HG03039 (cell line): ENCODE results near the gene H6PD.

ENCODE experiments used
- ATAC-seq: cut with Tn5 transposase; IDR thresholded peaks from one replicate; pipeline ENCODE4 v1.9.1; 2021; ENCODE audit warnings: mild to moderate bottlenecking, moderate library complexity; ENCODE audit not compliant: unreplicated experiment

Gene H6PD

DNA sequence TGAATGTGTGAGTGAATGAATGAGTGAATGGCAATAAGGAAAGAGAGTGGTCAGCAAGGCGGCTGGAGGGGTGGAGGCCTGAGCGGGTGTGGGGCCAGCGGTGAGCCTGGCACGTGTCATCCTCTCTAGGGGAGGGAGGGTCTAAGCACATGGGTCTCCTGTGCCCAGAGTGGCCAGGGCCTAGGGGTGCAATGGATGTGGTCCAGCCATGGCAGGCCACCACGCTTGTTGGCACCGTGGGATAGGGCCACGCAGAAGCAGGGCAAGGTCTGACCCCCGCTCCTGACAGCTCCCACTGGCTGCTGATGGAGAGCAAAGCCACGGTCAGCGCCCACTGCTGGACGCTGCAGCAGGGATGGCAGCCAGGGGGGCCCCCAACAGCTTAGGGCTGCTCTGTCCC lies 38.6 kb downstream of the H6PD start:
- ATAC-seq, result no peak

DNA sequence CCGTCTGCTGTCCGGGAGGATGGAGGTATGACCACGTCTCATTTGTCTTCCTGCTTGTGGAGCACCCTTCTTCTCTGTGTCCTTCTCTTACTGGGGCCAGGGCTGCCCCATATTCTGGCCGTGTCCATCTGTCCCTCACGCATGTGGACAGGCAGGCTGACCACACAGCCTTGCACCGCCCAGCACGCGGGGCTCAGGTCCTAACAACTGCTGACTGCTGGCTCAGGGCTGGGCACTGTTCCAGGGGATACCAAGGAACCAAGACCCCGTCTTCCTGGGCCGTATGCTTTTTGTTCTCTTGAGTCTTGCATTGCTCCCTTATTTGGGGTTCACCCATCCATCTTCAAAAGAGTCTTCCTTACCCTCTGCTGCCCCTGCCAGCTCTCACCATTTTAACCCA lies 40.6 kb downstream of the H6PD start:
- ATAC-seq, result peak; percentile 7

DNA sequence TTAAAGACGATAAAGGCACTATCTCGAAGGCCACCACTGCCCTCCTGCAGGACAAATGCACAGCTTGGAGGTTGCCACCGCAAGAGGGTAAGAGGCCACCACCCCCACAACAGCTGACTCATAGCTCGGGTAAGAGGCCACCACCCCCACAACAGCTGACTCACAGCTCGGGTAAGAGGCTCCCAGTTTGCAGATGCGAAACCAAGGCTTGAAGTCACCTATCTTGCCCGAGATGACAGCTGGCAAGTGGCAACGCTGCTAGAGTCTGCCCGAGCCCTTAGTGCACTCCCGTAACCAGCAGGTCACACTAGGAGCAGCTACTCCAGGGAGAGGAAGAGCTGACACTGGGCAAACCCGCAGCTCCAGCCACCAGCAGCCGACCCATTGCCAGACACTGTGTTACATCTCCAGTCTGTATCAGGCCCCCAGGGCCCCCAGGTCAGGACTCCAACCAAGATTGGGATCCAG lies 41.0 kb downstream of the H6PD start:
- peak; percentile 60 for ATAC-seq

DNA sequence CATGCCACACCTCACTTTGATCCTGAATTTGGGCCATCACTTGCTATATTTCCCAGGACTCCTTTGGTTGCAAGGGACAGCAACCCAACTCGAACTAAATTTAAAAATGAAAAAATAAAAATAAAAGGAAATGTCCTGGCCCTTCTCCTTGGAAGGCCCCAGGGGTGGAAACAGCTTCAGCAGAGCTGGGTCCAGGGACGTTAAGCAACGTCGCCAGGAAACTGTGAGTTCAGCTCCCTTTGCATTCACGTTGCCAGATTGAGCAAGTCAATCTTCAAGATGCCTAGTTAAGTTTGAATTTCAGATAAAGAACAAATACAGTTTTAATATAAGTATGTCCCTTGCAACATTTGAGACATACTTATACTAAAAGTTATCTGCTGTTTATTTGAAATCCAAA lies 43.5 kb downstream of the H6PD start:
- no peak for ATAC-seq

DNA sequence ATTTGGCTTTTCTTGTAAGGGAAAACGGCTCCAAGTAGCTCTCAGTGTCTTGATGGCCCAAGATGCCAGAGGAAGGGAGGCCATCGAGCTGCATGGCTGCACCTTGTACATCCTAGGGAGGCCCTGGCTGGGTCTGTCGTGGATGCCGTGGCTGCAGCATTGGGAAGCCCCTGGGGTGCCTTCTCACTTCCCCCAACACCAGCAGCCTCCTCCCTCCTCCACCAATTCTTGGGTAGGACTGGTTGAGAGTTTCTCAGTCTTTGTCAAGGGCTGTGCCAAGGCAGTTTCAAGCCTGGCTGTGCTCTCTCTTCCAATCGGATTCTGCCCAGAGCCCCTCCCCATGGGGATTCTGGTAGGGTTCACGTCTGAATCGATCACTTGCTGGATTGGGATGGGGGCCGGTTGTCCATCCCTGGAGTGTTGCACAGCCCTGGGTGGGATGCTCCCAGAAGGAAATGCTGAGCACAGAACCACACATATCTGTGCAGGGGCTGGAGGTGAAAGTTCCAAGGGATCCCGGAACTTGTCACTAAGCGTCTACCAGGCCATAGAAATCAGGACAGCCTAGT lies 44.1 kb downstream of the H6PD start:
- no peak for ATAC-seq

DNA sequence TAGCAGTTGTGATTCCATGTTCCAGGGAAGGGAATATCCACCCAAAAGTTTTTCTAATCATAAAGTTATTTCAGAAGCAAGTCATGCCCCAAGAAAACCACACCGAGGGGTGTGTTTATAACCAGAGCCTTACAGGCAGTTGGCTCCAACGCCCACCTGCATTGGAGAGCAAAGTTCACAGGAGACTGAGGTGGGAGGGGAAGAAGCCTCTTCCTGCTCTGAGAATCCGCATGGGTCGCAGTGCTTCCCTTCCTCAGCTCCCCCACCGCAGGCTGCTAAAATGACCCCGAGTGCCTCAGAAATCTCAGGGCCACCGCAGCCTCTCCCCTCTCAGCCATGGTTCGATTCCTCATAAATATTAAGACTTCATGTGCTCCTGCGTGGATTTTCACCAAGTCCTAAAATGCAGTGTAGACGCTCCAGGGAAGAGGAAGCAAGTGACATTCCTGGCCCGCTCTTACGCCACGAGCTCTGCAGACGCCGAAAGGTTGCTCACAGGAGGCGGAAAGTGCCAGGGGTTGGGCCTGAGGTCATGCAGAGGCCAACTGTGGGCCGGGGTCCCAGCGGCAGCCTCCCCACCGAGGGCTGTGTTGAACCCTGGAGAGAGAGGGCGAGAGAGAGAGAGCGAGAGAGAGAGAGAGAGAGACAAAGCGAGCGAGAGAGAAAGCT lies 44.7 kb downstream of the H6PD start:
- no peak for ATAC-seq

DNA sequence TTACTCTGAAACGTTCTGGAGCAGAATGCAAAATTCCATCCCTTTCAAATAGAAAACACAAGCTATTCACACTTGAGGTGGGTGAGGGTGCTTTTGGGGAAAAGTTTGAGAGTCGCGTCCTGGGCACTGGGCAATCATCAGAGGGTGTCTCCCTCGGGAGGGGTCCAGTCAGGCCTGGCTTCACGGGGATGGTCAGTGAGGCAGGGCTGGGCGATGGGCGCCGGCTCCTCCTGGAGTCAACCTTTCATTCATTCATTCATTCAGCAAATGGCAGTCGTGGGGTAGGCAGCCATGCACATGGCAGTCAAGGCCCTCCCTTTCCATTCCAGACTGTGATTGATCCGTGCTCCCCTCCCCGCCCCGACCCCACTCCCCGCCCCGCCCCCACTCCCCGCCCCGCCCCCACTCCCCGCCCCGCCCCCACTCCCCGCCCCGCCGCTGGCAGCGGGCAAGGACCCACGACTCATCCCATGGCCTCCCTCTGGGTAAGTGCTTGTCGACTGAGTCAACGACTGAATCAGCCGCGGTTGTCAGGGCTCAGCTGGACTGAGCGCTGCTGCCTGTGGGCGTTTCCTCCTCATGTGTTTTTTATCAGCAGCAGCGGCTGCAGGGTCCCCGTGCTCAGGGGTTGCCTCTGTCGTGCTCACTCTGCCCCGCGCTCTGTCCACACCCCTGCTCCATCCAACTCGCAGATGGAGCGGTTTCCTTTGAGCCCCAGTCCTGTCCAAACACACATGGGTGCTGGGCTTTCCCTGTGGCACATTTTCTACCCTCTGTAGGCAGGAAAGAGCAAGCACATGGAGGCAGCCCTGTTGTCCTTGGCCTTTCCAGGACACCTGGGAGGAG lies 45.7 kb downstream of the H6PD start:
- ATAC-seq, result no peak

DNA sequence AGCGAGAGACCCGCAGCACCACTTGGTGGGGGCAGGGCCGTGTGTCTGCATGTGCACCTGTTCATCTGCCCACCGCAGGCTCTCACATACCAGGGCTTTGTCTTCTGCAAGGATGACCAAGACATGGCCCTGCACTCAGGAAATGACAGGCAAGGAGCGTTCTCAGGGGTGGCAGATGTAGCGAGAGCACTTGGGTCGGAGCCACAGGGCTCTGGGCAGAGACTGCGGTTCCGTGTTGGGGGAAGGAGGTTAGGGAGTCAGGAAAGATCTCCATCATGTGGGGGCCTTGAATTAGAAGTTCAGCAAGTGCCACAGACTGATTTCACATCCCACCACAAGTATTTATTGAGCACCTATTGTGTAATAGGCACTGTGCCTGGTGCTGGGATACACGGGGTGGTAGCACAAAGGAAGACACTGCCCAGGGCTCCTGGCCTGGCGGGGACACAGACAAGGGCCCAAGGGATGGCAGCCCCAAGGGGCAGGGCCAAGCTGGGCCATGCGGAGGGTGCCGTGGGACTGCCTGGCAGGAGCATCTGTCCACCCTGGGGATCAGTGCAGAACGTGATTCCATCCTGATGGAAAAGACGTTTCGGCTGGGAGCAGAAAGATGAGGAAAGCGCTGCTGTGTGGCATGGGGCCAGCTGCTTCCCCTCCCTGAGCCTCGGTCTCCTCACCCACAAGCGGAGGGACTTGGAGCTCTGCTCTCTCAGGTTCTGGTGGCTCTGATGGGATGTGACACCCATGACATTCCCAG lies 46.7 kb downstream of the H6PD start:
- ATAC-seq, result no peak

DNA sequence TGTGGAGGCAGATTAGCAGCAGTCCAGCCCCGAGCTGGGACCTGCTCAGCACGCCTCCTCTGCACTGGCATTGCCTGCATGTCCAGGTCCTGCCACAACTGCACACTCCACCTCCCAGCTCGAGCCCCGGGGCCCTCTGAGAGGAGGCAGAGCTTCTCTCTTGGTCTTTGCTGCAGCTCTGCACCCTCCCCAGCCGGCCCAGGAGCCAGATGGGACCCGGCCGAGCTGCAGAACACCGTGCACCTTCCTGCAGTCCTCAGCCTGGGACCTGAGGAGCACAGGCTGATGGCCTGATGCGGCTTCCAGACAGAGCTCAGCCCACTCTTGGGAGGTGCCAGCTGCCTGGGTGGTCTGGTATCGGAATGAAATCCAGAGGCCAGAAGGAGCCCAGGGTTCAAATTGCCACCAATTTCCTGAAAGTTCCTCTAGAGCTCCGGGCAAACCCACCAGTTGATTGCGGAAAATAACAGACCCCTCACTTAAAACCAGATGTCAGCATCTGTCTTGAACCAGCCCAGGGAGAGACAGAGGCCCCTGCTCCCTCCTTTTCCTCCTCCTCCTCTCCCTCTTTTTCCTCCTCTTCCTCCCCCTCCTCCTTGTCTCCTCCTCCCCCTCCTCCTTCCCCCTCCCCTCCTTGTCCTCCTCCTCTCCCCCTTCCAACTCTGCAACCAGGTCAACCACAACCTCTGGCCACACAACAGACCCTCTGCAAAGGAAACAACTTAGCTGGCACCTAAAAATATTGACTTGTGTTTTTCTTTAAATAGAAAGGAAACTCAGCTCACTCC lies 47.5 kb downstream of the H6PD start:
- ATAC-seq, result no peak

DNA sequence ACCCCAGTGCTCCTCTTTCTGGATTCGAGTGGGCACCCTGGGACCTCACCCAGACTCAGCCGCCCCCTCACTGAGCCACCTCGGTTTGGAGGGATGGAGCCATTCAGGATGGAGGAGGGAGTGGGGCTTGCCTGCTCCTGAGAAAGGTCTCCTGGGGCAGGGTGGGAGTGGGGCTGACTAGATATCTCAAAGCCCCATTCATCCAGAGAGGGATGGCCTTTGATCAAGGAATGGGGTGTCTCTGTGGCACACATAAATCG lies 48.1 kb downstream of the H6PD start:
- no peak for ATAC-seq

DNA sequence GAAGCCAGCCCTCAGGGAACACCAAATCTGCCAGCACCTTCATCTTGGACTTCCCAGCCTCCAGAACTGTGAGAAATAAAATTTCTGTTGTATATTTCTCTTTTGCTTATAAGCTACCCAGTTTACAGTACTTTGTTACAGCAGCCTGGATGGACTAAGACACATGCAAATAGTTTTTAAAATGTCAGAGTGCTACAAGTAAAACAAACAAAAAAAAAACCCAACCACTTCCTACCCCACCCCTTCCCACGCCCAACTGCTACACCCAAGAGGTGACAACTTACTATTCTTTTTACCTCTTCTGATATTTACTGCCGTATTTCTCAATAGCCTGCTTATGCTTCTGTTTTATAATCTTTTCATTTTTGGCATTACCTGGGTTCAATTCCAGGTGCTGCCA lies 49.5 kb downstream of the H6PD start:
- ATAC-seq, result no peak

DNA sequence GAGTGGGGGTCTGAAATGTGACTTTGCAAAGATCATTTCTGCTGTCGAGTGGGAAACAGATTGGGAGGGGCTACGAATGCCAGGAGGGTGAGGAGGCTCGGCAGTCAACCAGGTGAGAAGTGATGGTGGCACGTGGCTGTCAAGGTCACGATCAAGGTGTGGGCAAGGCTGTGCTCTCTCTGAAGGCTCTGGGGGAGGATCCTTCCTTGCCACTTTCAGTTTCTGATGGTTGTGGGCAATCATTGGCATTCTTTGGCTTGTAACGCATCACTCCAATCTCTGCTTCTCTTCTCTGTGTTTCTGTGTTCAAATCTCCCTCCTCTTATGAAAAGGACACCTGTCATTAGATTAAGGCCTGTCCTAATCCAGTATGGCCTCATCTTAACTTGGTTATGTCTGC lies 52.0 kb downstream of the H6PD start:
- no peak for ATAC-seq

DNA sequence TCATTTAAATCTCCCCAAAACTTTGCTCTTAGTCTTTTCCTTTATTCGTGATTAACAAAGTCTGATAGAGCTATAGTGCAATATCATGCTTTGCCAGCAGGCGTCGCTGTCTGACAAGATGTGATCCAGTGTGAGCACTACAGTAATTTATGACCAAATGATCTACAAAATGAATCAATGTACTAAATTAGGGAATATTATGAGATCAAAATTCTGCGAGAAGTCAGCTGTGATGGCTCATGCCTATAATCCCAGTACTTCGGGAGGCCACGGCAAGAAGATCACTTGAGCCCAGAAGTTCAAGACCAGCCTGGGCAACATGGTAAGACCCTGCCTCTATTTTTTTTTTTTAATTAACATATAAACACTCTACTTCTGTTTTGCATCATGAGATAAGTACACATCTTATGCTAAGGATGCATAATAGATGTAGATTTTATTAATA lies 54.5 kb downstream of the H6PD start:
- ATAC-seq, result no peak

DNA sequence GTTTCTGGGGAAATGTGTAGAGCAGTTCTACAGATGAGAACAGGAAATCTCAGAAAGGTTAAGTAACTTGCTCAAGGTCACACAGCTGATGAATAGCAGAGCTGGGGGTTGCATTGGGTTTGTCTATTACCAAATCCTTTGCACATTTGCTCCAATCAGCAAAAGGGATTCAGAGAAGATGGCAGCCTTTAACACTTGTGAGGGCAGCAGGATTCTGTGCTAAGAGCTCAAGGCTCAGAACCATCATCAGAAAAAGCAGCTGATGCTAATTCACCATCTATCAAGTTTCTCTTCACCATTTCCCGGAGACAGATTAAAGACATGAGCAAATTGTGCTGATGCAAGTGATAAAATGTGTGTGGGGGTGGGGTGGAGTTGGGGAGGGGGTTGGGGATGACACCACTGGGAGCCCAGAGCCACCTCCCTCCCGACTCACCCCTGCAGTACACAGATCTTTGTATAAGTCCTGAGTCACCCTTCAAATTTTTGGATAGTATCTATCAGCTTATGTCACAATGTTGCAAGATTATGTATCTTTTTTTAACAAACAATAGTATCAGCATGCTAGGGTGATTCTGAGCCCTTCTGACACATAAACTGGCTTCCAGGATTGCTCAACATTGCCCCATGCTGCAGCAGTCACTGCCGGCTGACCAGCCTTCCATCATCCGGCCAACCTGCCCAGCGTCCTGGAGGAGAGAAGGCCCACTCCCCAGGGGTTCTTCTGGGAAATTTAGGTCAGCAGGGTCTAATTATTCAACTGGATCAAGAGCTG lies 55.3 kb downstream of the H6PD start:
- ATAC-seq, result no peak

DNA sequence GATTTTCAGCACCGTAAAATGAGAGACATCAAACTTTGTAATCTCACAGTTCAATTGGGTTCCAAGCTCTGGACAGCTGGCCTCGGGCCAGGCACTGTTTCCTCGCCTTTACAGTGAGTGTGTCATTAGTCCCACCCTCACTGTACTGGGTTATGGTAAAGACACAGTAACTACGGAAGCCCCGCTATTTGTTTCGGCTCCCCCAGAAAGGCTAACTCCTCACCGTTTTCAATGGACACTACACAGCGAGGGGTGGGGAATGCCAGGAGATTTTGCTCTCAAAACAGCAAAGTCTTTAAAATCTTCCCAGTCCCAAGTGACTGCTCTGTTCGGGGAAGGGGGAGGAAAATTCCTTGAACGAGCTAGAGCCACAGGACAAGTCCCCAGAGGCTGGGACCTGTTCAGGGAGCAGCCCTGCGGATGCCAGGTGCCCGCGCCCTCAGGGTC lies 57.4 kb downstream of the H6PD start:
- ATAC-seq, result no peak

DNA sequence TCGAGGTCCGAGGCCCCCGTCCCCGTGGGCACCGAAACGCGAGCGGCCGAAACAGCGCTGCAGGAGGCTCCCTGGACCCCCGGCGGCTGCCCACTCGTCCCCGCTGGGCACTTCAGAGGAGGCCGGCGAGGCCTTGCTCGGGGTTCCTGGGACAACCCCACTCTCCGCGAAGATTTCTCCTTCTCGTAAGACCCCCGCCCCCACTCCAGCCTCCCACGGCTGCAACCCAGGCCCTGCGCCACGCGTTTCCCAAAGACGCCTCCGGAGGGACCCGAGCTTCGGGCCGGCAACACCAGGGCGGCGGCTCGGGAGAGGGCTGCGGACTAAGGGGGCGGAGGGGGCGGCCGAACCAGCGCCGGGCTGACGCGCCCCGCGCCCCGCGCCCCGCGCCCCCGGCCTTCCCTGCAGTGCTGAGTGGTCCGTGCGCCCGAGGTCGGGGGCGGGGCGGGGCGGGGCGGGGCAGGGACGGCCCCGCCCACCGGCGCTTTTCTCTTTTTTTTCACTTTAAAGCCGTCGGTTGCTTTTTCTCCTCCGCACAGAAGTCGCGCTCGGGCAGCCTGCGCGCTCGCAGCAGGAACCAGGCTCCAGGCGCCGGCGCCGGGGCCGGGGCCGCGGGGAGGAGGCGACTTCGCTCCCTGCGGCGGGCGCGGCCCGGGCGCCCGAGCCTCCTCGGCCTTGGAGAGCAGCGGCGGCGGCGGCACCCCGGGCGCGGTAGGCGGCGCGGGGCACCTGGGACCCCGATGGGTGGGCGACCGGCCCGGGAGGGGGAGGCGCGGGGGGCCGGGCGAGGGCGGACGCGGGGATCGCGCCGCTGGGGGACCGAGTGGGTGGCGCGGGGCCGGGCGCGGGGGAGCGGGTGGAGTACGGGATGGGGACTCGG lies 58.0 kb downstream of the H6PD start, which contains the start of gene SPSB1:
SPSB1 (plus strand) TSS at position 534 of the 880 bp plus-strand sequence. CDS start 62,998 bp downstream, outside the sequence.
- no peak for ATAC-seq

DNA sequence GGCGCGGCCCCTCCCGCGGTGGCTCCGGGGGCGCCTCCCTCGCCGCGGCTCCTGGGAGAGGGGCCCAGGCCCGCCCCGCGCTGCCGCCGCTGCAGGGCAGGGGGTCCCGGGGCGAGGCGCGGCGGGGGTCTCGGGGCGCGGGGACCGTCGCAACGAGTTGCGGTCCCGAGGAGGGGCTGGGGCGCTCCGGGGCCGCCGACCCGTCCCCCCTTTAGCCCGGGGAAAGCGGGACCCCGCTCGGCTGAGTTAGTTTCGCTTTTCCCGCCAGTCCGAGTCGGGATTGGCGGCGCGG lies 58.6 kb downstream of the H6PD start:
- ATAC-seq, result no peak

DNA sequence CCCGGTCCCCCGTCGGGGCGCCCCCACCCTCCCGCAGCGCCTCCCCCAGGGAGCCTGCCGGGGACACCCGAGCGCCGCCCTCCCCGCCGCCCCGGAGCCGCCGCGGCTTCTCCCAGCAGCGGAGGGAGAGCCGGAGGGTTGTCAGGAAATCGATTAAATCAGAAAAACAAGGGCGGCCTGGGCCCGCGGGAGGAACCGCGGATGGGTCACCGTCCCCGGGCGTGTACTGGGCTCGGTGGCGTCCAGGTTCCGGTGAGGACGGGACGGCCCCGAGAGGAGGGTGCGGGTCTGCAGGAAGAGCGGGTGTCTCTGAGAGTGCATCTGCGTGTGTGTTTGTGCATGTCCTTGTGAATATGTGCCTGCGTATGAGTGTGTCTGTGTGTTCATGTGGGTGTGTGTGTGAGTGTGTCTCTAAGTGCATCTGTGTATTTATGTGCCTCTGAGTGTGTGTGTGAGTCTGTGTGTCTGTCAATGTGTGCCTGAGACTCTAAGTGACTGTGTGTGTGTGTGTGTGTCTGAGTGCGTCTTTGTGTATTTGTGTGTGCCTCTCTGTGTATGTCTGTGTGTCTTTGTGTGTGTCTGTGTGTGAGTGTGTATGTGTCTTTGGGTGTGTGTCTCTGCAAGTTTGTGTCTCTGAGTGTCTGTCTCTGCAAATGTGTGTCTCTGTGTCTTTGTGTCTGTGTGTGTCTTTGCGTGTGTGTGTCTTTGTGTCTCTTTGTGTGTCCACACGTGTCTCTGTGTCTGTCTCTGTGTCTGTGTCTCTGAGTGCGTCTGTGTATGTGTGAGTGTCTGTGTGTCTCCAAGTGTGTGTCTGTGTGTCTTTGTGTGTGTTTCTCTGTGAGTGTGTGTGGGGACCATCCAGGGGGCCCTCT lies 59.2 kb downstream of the H6PD start:
- no peak for ATAC-seq
